Endothelial cell of umbilical vein (primary cell): Measurements from ENCODE around the gene NR1H3. TPM values are rescaled to one million over a fixed set of nuclear protein-coding genes. Genes with fewer than 3 reads are reported as not detected.

Experiments used
- BruUV-seq: library from RNA; stranded (reverse); fragments of 400-500 nt; replicated peaks from 2 replicates; lab custom pipeline; 2021; lab: Mats Ljungman, UMichigan
- CTCF ChIA-PET: fragments of 300-600, 350-600 bp; sonication (Branson Sonifier 250); formaldehyde crosslinking; loops from one replicate; lab custom pipeline; 2021; ENCODE audit warnings: antibody characterized with exemption, inconsistent platforms; lab: Charles Lee
- POLR2A ChIA-PET: fragments of 300-600, 350-600 bp; sonication (Branson Sonifier 250); formaldehyde crosslinking; loops from one replicate; lab custom pipeline; 2021; ENCODE audit warnings: antibody characterized with exemption, inconsistent platforms; lab: Charles Lee
- DNase-seq: peaks from one replicate; pipeline ENCODE4 v3.0.0-alpha.2; 2011; ENCODE audit warnings: low read depth, low spot score
- FAIRE-seq: peaks from 2 replicates; lab custom pipeline; 2011; peaks lifted over from hg19 to GRCh38; lab: Jason Lieb, UNC
- H2AFZ ChIP-seq: 2 replicates; pipeline ENCODE4 v1.6.0; 2012; ENCODE audit warnings: low read depth, low read length, control low read depth, inconsistent platforms
- H3K27ac ChIP-seq: 2 replicates; pipeline ENCODE4 v1.5.1; 2011; ENCODE audit warnings: low read depth, mild to moderate bottlenecking, control low read depth, low read length, moderate library complexity; ENCODE audit not compliant: insufficient read depth
- H3K27me3 ChIP-seq, 2 experiments: 2 replicates each; pipeline versions ENCODE4 v1.6.0 to v1.6.1; 2011; ENCODE audit warnings: low read length in 2 of 2, mixed read lengths in 1 of 2; ENCODE audit not compliant: control insufficient read depth in 2 of 2, insufficient read depth in 2 of 2
- H3K36me3 ChIP-seq, 2 experiments: 2 replicates in 1 of 2; 3 replicates in 1 of 2; pipeline ENCODE4 v1.5.1; 2011; ENCODE audit warnings: low read length in 2 of 2, mild to moderate bottlenecking in 1 of 2, moderate library complexity in 1 of 2; ENCODE audit not compliant: control insufficient read depth in 2 of 2, insufficient read depth in 2 of 2; ENCODE audit errors: extremely low read depth in 1 of 2
- H3K4me1 ChIP-seq: 3 replicates; pipeline ENCODE4 v1.5.1; 2011; ENCODE audit warnings: mild to moderate bottlenecking, low read length; ENCODE audit not compliant: control insufficient read depth, insufficient read depth; ENCODE audit errors: extremely low read depth
- H3K4me2 ChIP-seq: 2 replicates; pipeline ENCODE4 v1.6.1; 2011; ENCODE audit warnings: low read length, control low read depth, mixed read lengths; ENCODE audit not compliant: insufficient read depth
- H3K4me3 ChIP-seq, 3 experiments: fragments of 200-600 bp in 1 of 3; sonication (generic), shearing (Covaris generic) in 1 of 3; replicated peaks in 1 of 3; 2 replicates each; pipeline ENCODE4 v1.5.1; 2011 to 2016; ENCODE audit warnings: control low read depth in 3 of 3, low read length in 3 of 3, mild to moderate bottlenecking in 2 of 3, inconsistent platforms in 1 of 3, low read depth in 1 of 3, moderate library complexity in 1 of 3; ENCODE audit not compliant: insufficient read depth in 1 of 3
- H3K79me2 ChIP-seq: 2 replicates; pipeline ENCODE4 v1.6.0; 2012; ENCODE audit warnings: low read length, inconsistent platforms; ENCODE audit not compliant: control insufficient read depth, insufficient read depth
- H3K9ac ChIP-seq: replicated peaks from 2 replicates; pipeline ENCODE3; 2011; ENCODE audit warnings: low read length, control low read depth; ENCODE audit not compliant: insufficient read depth; ENCODE audit errors: extremely low read depth
- H3K9me1 ChIP-seq: replicated peaks from 3 replicates; pipeline ENCODE4 v1.6.0; 2011; ENCODE audit warnings: mild to moderate bottlenecking, low read length; ENCODE audit not compliant: control insufficient read depth, insufficient read depth; ENCODE audit errors: extremely low read depth
- H3K9me3 ChIP-seq: replicated peaks from 2 replicates; pipeline ENCODE4 v1.5.1; 2012; ENCODE audit warnings: low read length, inconsistent platforms; ENCODE audit not compliant: control insufficient read depth, insufficient read depth
- H4K20me1 ChIP-seq: replicated peaks from 2 replicates; pipeline ENCODE3; 2011; ENCODE audit warnings: mild to moderate bottlenecking, low read length; ENCODE audit not compliant: control insufficient read depth, insufficient read depth; ENCODE audit errors: extremely low read depth
- CTCF ChIP-seq, 2 donors: IDR thresholded peaks; 1 replicate in 1 of 2; 2 replicates in 1 of 2; pipeline ENCODE4 v1.5.1; 2011; ENCODE audit warnings: low read length in 2 of 2, mild to moderate bottlenecking in 2 of 2, moderate library complexity in 2 of 2, control low read depth in 1 of 2, inconsistent platforms in 1 of 2, low read depth in 1 of 2; ENCODE audit not compliant: insufficient read depth in 1 of 2; ENCODE audit errors: extremely low read depth in 1 of 2
- EZH2 ChIP-seq: IDR thresholded peaks from 2 replicates; pipeline ENCODE4 v1.6.1; 2012; ENCODE audit warnings: borderline replicate concordance, low read depth, mild to moderate bottlenecking, moderate library complexity, low read length, inconsistent platforms; ENCODE audit not compliant: severe bottlenecking
- MAX ChIP-seq: IDR thresholded peaks from 2 replicates; pipeline ENCODE4 v1.6.1; 2011; ENCODE audit not compliant: insufficient read depth, insufficient read length
- MYC ChIP-seq: IDR thresholded peaks from one replicate; pipeline ENCODE4 v1.6.1; 2011; ENCODE audit warnings: mild to moderate bottlenecking, low read depth, low read length
- POLR2A ChIP-seq: IDR thresholded peaks from 2 replicates; pipeline ENCODE4 v1.6.1; 2012; ENCODE audit warnings: low read depth, mild to moderate bottlenecking, control low read depth, low read length
- dilution Hi-C: fragments of 300-500 bp; cut with MboI; formaldehyde crosslinking; loops from one replicate; pipeline ENCODE4 v1.15.0; 2019; ENCODE audit warnings: low sequenced_read_pairs; ENCODE audit not compliant: extremely low pct_ligation_motif_present
- intact Hi-C: fragments of 100-400 bp; cut with micrococcal nuclease; formaldehyde crosslinking; loops from one replicate; pipeline ENCODE4 v1.10.0; 2022
- polyA plus RNA-seq, 4 experiments: library from polyadenylated mRNA; depleted of rRNA in 3 of 4; stranded (reverse) in 3 of 4; unstranded in 1 of 4; fragments of >200 nt; gene quantifications; 2 replicates each; pipeline versions ENCODE4 v1.2.1 to v1.2.3, GENCODE V29; 2011 to 2012; ENCODE audit warnings: missing spikeins in 1 of 4
- total RNA-seq: library from RNA; stranded (reverse); gene quantifications from 2 replicates; pipeline ENCODE4 v1.2.3, GENCODE V29; 2021

NR1H3 gene
- total and polyA plus RNA-seq, 2 donors (not counting 3 experiments of a cell fraction or from before 2014, with no cell fraction given), result 9.8 to 16.3 TPM

GRCh38 chr11:47318166-47318565 lies 60.4 kb downstream of the NR1H3 start:
- intact Hi-C loops, result no loop called here
- H2AFZ ChIP-seq, result no peak overlapping the region
- ChIA-PET POLR2A (no interaction called here), CTCF (no interaction called here)
- no peak for TF ChIP-seq CTCF (IDR thresholded peaks at IDR 0.05; ENCODE audit: extremely low read depth in 1 of 2, insufficient read depth in 1 of 2, low read depth in 1 of 2, low read length in 2 of 2)
- TF ChIP-seq MAX, result no peak
- TF ChIP-seq EZH2, result no peak
- TF ChIP-seq MYC, result no peak
- TF ChIP-seq POLR2A, result no peak
- DNase-seq (no peak), FAIRE-seq (no peak)
- dilution Hi-C loops, result no loop called here
- BruUV-seq, result no TSS peak
- no peak overlapping the region for H3K4me3 ChIP-seq
- H3K79me2 ChIP-seq, result no peaks in the 10 kb centered on the region
- no peaks in the 10 kb centered on the region for H3K27me3 ChIP-seq
- no peaks in the 10 kb centered on the region for H3K4me1 ChIP-seq
- H3K27ac ChIP-seq, result no peak overlapping the region
- peaks cover 0 to 16% of the 10 kb centered on the region in 2 experiments for H3K36me3 ChIP-seq
- no peak overlapping the region for H3K9ac ChIP-seq
- H3K9me3 ChIP-seq, result no peaks in the 10 kb centered on the region
- no peak overlapping the region for H3K4me2 ChIP-seq
- H3K9me1 ChIP-seq, result no peaks in the 10 kb centered on the region
- H4K20me1 ChIP-seq, result no peaks in the 10 kb centered on the region

Other genes starting within 250 kb of the NR1H3 start
- gene ARFGAP2, start 81.1 kb upstream of the NR1H3 start, total RNA-seq, result 78.9 and 84.3 TPM in 2 replicates
- 101 and 108 TPM in 2 replicates for gene ARFGAP2, start 81.1 kb upstream of the NR1H3 start, polyA plus RNA-seq
- gene PACSIN3, start 71.6 kb upstream of the NR1H3 start, total RNA-seq, result 27.2 and 29.0 TPM in 2 replicates
- 14.7 and 15.2 TPM in 2 replicates for gene PACSIN3, start 71.6 kb upstream of the NR1H3 start, polyA plus RNA-seq
- 92.4 and 112 TPM in 2 replicates for gene DDB2, start 43.0 kb upstream of the NR1H3 start, total RNA-seq
- 86.1 and 96.6 TPM in 2 replicates for gene DDB2, start 43.0 kb upstream of the NR1H3 start, polyA plus RNA-seq
- gene ACP2, start 9.2 kb upstream of the NR1H3 start, total RNA-seq, result 35.6 and 39.7 TPM in 2 replicates
- 49.2 and 52.6 TPM in 2 replicates for gene ACP2, start 9.2 kb upstream of the NR1H3 start, polyA plus RNA-seq
- 36.8 and 38.5 TPM in 2 replicates for gene MADD, start 12.1 kb downstream of the NR1H3 start, total RNA-seq
- 25.5 and 35.3 TPM in 2 replicates for gene MADD, start 12.1 kb downstream of the NR1H3 start, polyA plus RNA-seq
- not detected in 2 replicates for gene MYBPC3, start 94.7 kb downstream of the NR1H3 start, total RNA-seq
- not detected in 2 replicates for gene MYBPC3, start 94.7 kb downstream of the NR1H3 start, polyA plus RNA-seq
- not detected in 2 replicates for gene SPI1, start 120.6 kb downstream of the NR1H3 start, total RNA-seq
- not detected in 2 replicates for gene SPI1, start 120.6 kb downstream of the NR1H3 start, polyA plus RNA-seq
- 86.3 and 91.9 TPM in 2 replicates for gene SLC39A13, start 150.6 kb downstream of the NR1H3 start, total RNA-seq
- 94.3 and 124 TPM in 2 replicates for gene SLC39A13, start 150.6 kb downstream of the NR1H3 start, polyA plus RNA-seq
- 202 and 203 TPM in 2 replicates for gene PSMC3, start 168.4 kb downstream of the NR1H3 start, total RNA-seq
- gene PSMC3, start 168.4 kb downstream of the NR1H3 start, polyA plus RNA-seq, result 153 and 179 TPM in 2 replicates
- gene RAPSN, start 191.1 kb downstream of the NR1H3 start, total RNA-seq, result 1.6 TPM in 2 replicates
- gene RAPSN, start 191.1 kb downstream of the NR1H3 start, polyA plus RNA-seq, result 0.18 and 0.27 TPM in 2 replicates